Thoracic aorta (tissue), 2 donors: Measurements from ENCODE around the gene TRAF1. TPM values are rescaled to one million over a fixed set of nuclear protein-coding genes. Genes with fewer than 3 reads are reported as not detected.
A peak's percentile ranks its signal among the peaks of the same experiment; 100 is the strongest.

Source experiments
- ATAC-seq: fragments of 150-250 bp; one replicate; pipeline ENCODE4 v1.8.0; 2017; ENCODE audit warnings: low read depth; ENCODE audit not compliant: insufficient number of reproducible peaks, low FRiP score
- DNase-seq: peaks from one replicate; pipeline ENCODE4 v3.0.0-alpha.2; 2020; ENCODE audit warnings: low spot score
- H3K27ac ChIP-seq, 2 donors: fragments of 200-600 bp; sonication (generic); 1 replicate in 1 of 2; 2 replicates in 1 of 2; pipeline ENCODE4 v1.5.1; 2016; ENCODE audit warnings: mild to moderate bottlenecking in 2 of 2, moderate library complexity in 2 of 2
- H3K27me3 ChIP-seq: fragments of 200-600 bp; sonication (generic); replicated peaks from 2 replicates; pipeline ENCODE4 v1.6.0; 2016; ENCODE audit warnings: mild to moderate bottlenecking; ENCODE audit not compliant: insufficient read depth
- H3K36me3 ChIP-seq: fragments of 200-600 bp; sonication (generic); one replicate; pipeline ENCODE4 v1.5.1; 2016
- H3K4me1 ChIP-seq, 2 donors: fragments of 200-600 bp; sonication (generic); 1 replicate in 1 of 2; 2 replicates in 1 of 2; pipeline versions ENCODE4 v1.5.1 to v1.6.0; 2016; ENCODE audit warnings: low read depth in 2 of 2, mild to moderate bottlenecking in 1 of 2; ENCODE audit not compliant: control insufficient read depth in 1 of 2
- H3K4me3 ChIP-seq: fragments of 200-600 bp; sonication (generic); 2 replicates; pipeline ENCODE4 v1.5.1; 2016; ENCODE audit warnings: mild to moderate bottlenecking
- H3K9me3 ChIP-seq: fragments of 200-600 bp; sonication (generic); 2 replicates; pipeline ENCODE4 v1.5.1; 2016
- total RNA-seq, 2 donors: library from RNA; depleted of rRNA; stranded (reverse); fragments of >200 nt; gene quantifications; one replicate each; pipeline versions ENCODE4 v1.1.0 to v1.2.3, GENCODE V29; 2016
- TF ChIP-seq, protein P1 (sequence below): fragments of 200-600 bp; sonication (generic); IDR thresholded peaks from one replicate; pipeline ENCODE4 v1.5.1; 2019; ENCODE audit warnings: antibody characterized with exemption

Gene TRAF1
- total RNA-seq, 2 donors from 2014 or later, result 36.4 to 52.5 TPM

GRCh38 chr9:120911295-120911837, 15.2 kb downstream of the TRAF1 start:
- ATAC-seq (no peak), DNase-seq (no peak)
- H3K36me3 ChIP-seq, result peaks cover 55% of the 10 kb centered on the region
- H3K27ac ChIP-seq, result no peak overlapping the region
- peaks cover 28 to 50% of the 10 kb centered on the region in 2 donors for H3K4me1 ChIP-seq
- H3K4me3 ChIP-seq, result no peak overlapping the region
- H3K27me3 ChIP-seq, result no peaks in the 10 kb centered on the region
- no peaks in the 10 kb centered on the region for H3K9me3 ChIP-seq
- TF ChIP-seq, protein P1, sequence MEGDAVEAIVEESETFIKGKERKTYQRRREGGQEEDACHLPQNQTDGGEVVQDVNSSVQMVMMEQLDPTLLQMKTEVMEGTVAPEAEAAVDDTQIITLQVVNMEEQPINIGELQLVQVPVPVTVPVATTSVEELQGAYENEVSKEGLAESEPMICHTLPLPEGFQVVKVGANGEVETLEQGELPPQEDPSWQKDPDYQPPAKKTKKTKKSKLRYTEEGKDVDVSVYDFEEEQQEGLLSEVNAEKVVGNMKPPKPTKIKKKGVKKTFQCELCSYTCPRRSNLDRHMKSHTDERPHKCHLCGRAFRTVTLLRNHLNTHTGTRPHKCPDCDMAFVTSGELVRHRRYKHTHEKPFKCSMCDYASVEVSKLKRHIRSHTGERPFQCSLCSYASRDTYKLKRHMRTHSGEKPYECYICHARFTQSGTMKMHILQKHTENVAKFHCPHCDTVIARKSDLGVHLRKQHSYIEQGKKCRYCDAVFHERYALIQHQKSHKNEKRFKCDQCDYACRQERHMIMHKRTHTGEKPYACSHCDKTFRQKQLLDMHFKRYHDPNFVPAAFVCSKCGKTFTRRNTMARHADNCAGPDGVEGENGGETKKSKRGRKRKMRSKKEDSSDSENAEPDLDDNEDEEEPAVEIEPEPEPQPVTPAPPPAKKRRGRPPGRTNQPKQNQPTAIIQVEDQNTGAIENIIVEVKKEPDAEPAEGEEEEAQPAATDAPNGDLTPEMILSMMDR, result no peak

GRCh38 chr9:120910643-120911042, 16.0 kb downstream of the TRAF1 start:
- TF ChIP-seq, protein P1, result no peak
- ATAC-seq (no peak), DNase-seq (no peak)
- Histone ChIP-seq H3K4me1 (peaks cover 21 to 42% of the 10 kb centered on the region in 2 donors), H3K36me3 (peaks cover 55% of the 10 kb centered on the region), H3K4me3 (no peak overlapping the region), H3K9me3 (no peaks in the 10 kb centered on the region), H3K27ac (peak overlapping the region; percentile 61 to 75), H3K27me3 (no peaks in the 10 kb centered on the region)

GRCh38 chr9:120909904-120910303, 16.7 kb downstream of the TRAF1 start:
- DNase-seq (no peak), ATAC-seq (no peak)
- no peak overlapping the region for H3K4me3 ChIP-seq
- H3K4me1 ChIP-seq, result peaks cover 14 to 35% of the 10 kb centered on the region in 2 donors
- H3K36me3 ChIP-seq, result peaks cover 57% of the 10 kb centered on the region
- no peaks in the 10 kb centered on the region for H3K27me3 ChIP-seq
- no peaks in the 10 kb centered on the region for H3K9me3 ChIP-seq
- TF ChIP-seq, protein P1, result no peak
- peak overlapping the region; percentile 61 to 75 for H3K27ac ChIP-seq

DNA sequence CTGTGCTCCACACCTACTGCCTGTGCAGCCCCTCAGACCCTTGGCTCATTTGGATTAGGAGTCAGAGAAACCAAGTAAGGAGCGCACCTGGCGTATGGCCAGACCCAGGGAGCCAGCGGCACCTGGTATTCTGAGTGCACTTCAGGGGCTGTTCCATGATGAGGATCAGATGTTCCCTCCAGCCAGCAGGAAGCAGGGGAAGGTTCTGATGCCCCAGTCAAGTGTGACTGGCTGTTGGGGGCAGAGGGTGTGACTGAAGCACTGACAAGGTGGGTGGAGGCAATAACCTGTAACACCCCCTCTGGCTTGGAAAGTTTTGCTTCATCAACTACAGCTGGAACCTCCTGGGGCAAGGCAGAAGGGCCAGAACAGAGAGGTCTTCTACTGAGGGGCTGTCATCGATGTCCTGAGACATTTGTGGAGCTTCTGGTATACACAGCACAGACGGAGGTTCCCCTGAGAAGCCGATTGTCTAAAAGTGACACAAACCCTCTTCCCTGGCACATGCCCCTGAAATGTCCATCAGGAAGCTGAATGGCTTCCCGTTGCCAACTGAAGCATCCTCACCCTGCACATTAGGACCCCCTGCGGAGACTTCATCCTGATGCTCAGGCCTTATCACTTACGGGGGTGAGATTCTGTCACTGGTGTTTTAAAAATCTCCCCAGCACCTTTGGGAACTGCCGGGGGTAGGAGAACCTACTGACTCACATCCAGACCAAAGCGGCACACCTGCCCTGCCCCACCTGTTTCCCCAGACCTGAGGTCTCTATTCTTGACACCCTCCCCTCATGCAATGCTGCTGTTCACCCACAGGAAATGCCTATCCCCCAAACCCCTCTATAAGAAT, 21.1 kb downstream of the TRAF1 start:
- TF ChIP-seq, protein P1, result no peak
- no peak overlapping the region for H3K4me3 ChIP-seq
- no peak overlapping the region for H3K27ac ChIP-seq
- DNase-seq (no peak), ATAC-seq (no peak)
- peaks cover 10 to 12% of the 10 kb centered on the region in 2 donors for H3K4me1 ChIP-seq
- H3K27me3 ChIP-seq, result no peaks in the 10 kb centered on the region
- H3K9me3 ChIP-seq, result no peaks in the 10 kb centered on the region
- H3K36me3 ChIP-seq, result peaks cover 48% of the 10 kb centered on the region

GRCh38 chr9:120904978-120905301, 21.7 kb downstream of the TRAF1 start:
- ATAC-seq, result no peak
- TF ChIP-seq, protein P1, result no peak
- H3K36me3 ChIP-seq, result peaks cover 43% of the 10 kb centered on the region
- no peak overlapping the region for H3K4me3 ChIP-seq
- H3K4me1 ChIP-seq, result peaks cover 4 to 6% of the 10 kb centered on the region in 2 donors
- no peaks in the 10 kb centered on the region for H3K27me3 ChIP-seq
- DNase-seq, result no peak
- no peak overlapping the region for H3K27ac ChIP-seq
- no peaks in the 10 kb centered on the region for H3K9me3 ChIP-seq
